GM18873 (cell line): ENCODE results near the gene VGF.

ENCODE experiments used
- ATAC-seq: cut with Tn5 transposase; IDR thresholded peaks from one replicate; pipeline ENCODE4 v1.9.1; 2021; ENCODE audit warnings: mild to moderate bottlenecking, moderate library complexity, moderate number of reproducible peaks; ENCODE audit not compliant: unreplicated experiment, low FRiP score

The VGF gene

DNA sequence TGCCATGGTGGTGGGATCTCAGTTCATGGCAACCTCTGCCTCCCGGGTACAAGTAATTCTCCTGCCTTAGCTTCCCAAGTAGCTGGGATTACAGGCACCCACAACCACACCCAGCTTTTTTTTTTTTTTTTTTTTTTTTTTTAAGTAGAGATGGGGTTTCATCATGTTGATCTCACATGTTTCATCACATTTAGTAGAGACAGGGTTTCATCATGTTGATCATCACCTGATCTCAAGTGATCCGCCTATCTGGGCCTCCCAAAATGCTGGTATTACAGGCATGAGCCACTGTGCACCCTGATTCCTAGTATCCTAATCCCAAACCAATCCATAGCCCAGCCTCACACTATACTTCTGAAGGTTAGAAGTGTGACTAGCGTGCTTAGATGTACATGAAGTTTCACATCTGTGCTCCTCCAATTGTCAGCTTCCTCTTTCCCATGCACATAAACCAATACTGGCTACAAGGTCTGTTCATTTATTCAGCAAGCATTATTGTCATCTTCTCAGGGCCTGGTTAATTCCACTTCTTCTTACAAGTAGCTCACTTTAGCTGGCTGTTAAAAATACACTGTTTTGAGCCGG is 21.6 kb upstream of the VGF start:
- ATAC-seq, result no peak

DNA sequence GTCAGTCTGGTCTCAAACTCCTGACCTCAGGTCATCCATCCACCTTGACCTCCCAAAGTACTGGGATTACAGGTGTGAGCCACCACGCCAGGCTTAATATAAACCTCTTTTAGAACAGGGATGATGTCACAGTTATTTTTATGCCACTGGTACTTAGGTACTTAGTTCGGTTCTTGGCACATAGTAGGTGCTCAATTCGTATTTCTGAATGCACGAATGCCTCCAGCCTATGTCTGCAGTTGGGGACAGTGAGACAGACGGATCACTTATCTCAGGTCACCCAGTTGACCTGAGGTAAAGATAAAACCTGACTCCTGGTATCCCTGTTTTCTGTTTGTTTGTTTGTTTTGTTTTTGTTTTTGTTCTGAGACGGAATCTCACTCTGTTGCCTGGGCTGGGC is 20.8 kb upstream of the VGF start:
- ATAC-seq, result no peak

DNA sequence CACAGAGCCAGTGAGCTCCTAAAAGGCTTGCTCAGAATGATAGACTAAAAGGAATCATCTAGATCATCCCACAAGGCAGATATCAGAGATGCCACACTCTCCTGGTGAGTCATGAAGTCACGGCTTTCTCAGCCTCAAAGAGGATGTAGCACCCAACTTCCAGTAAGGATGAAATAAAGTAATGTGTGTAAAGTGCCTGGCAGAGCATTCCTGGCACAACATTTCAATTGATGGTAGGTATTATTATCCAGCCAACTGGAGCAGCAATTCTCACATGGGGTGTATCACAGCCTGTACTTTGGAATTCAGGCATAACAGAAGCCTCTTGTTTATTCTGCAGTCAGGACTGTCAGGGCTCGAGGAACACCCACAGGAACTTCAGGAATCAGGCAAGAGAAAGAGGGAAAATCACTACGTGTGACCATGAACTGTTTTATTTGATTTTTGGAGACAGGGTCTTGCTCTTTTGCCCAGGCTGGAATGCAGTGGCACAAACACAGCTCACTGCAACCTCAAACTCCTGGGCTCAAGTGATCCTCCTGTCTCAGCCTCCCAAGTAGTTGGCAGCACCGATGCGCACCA is 20.0 kb upstream of the VGF start:
- no peak for ATAC-seq

DNA sequence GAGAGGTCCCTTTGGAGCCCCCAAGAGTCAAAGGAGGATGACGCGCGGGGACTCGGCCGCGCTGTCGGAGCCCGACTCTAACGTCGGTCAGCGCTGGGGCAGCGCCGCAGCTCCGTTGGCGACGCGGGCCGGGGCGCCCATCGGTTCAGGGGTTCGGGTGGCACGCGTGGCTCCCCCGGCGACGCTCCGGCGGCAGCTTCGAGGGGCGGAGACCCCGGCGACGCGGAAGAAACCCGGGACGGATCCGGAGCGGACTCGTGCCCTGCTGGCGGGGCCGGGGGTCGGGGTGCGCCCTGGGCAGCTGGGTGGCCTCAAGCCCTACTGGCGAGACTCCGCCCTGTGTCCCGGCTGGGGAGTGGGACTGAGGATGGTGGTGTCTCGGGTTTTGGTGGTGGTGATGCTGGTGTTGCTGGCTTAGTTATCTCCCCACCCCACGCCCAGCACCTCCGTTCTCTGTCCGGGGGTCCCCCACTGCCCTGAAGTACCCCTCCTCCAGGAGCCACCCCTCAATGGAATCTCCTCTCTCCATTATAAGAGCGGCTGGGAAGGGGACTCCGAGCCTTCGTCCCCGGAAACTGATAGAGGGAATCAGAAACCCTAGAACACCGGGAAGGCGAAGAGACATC is 14.9 kb upstream of the VGF start, which contains the start of gene NAT16:
Gene NAT16 (minus strand): TSS at position 164 of the 626 bp plus-strand sequence. CDS start 5,486 bp downstream, outside the sequence.
- ATAC-seq, result no peak

DNA sequence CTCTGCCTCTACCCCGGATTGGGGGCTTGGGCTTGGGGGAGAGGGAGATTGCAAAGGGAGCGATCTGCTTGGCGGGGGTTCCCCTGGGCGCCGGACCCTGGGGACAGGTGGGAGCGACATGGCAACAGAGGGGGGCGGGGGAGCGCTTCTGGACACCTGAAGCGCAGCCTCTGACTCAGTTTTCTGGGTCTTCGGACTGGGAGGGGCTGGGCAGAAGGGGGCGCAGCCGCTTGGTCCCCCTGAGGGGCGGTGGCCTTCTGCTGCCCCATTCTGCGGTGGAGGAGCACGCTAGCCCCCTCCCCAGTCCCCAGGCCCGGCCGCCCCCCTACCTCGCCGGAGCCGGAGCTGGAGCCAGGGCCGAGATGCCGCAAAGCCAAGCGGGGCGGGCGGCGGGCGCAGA is 14.3 kb upstream of the VGF start:
- no peak for ATAC-seq

DNA sequence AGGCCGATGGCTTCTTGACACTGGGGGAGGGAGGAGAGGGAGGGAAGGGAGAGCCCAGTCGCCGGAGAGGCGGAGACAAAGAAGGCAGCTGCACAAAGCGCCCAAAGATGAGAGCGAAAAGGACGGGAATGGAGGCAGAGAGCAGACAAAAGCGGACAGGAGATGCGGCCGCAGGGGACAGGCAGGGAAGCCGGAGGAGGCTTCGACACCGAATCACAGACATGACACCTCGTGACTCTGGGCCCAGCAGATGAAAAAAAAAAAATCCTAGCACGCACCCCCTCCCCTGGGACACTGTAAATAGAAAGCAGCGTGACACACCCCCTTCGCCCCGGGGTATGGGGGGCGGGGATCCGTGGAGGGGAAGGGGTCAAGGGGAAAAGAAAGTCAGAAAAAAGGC is 13.7 kb upstream of the VGF start:
- ATAC-seq, result no peak

DNA sequence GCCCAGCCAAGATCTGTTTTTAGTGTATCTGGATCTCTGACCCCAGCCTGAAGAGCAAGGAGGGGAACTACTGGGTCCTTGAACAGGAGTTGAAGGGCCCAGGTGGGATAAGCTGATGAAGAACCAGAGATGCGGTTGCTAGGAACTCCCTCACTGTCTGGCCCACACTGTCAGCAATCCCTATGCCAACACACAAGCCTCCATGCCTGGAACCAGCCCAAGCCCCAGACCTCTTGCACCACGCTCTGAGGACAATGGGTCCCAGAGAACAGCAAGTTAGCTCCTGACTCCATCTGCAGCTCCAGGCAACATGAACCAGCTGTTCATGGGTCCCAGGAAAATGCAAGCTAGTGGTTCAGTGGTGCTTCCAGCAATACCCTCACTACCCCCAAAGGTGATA is 12.3 kb upstream of the VGF start:
- no peak for ATAC-seq

DNA sequence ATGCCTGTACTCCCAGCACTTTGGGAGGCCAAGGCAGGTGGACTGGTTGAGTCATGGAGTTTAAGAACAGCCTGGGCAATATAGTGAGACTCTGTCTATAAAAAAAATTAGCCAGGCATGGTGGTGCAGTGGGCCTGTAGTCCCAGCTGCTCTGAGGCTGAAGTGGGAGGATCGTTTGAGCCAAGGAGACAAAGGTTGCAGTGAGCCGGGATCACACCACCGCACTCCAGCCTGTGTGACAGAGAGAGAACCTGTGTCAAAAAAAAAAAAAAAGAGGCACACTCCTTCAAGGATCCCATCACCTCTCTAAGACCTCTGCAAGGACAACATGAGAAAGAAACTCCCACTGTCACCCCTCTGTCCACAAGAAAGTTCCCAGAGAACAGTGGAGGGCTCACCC is 10.3 kb upstream of the VGF start:
- ATAC-seq, result no peak

DNA sequence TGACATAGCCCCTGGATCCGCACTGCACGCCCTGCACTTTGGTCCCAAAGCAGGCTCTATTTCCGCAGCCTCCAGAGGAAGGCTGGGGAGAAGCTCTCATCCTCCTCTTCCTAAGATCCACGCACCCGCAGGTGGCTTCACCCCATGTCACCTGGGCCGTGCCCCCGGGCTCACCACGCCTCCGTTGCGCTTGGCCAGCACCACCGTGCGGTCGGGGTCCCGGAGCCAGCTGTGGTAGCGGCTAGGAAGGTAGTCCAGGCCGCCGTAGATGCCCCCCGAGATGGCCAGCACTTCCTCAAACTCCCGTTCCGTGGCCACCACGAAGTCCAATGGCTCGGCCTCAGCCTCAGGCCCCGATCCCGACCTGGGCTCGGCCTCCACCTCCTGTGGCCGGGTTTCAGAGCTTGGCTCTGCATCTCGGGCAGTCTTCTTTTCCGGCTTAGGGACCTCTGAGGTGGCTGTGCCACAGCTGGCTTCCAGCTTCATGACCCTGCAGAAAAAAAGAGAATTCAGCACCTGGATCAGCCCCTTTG is 9.0 kb upstream of the VGF start:
- ATAC-seq, result no peak

DNA sequence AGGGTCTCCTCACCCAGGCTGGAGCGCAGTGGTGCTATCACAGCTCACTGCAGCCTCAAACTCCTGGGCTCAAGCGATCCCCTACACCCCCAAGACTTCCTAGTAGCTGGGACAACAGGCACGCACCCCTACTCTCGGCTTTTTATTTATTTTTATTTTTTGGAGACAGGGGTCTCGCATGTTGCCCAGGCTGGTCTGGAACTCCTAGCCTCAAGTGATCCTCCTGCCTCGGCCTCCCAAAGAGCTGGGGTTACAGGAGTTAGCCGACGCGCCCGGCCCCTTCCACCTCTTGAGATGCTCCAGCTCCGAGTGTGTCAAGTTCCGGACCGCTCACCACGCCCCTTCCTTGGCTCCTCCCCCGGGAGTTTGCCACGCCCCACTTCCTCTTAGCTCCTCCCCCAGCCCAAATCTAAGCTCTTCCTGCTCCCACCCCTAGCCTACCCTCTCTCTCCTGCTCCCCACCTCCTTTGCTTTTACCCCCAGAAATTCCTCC is 8.4 kb upstream of the VGF start:
- no peak for ATAC-seq

DNA sequence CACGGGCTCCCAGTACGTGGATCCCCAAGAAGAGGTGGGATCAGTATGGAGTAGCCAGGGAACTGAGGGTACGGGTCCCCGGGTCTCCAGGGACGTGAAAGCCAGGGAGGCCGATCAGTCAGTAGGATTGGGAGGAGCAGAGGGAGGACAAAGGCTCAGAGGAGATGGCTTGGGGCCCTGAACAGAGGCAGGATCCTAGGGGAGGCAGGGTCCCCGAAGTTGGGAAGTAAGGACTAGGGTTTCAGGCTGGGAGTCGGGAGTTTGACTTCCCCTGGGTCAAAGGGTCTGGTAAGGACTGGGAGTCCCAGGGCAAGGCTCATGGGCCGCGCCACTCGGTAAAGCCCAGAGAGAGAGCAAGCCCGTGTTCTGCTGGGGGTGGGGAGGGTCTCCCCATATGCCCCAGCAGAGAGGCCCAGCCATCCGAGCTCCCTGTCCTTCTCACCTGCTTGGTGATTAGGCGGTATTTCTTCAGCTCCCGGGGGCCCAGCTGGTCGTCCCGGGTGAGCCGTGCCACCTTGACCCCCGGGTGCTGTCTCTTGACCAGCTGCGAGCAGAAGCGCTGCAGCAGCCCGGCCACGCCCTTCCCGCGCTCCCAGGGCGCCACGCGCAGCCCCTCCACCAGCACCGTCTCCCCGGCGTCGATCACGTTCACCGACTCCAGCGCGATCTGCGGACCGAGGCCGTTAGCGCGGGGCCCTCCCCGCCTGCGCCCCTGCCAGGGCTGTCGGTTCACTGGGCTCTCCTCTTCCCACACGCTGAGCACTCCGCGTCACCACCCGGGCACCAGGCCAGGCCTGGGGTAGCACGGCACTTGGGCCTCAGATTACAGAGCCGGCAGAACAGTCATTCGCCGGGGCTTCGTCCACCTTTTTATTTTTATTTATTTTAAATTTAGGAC is 7.7 kb upstream of the VGF start:
- no peak for ATAC-seq

DNA sequence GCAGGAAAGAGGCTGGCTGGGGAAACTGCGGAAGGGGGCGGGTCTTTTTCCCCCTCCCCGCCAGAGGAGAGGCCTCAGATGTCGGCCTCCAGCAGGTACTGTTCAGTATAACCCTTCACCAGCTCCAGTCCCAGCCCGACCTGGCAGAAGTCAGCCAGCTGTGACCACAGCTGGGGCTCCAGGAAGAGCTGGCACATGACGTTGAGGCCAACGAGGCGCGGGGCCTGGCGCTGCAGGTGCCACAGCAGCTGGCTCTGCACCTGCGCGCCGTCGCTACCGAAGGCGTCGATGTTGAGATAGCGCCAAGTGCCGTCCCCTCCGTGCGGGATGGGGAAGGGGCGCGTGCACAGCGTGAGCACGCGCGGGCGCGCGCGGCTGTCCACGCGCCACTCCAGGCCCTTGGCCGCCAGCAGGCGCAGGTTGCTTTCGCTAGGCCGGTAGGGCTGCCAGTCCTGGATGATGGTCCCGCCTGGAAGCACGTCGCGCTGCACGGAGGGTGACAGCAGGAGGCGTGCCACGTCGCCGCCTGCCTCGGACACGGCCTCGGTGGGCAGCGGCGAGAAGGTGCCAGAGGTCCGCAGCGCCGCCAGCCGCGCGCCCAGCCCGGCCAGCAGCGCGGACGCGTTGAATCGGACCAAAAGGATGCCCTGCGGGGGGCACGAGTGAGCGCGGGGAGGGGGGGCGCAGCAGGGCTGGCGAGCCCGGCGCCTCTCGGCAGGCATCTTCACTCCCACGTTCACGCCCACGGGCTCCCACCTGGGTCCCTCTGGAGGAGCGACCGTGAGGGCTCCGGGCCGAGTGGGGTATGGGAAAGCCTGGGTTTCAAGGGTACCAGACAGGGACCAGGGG is 6.9 kb upstream of the VGF start:
- ATAC-seq, result no peak

DNA sequence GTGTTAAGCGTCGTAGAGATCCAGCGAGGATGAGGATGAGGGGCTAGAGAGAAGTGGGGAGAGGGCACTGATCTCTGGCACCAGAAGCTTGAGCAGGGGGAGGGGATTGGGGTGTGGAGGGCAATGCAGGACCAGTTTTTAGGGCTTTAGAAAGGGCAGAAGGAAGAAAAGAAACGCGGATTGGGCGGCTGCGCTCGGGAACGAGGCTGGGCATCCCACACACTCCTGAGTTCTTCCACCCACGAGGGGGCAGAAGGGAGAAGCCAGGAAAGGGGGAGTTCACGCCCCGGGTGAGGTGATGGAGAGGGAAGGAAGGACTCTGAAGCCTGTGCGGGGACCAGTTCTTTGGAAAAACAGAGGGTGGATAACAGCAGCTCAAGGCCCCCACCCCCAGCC is 6.1 kb upstream of the VGF start:
- ATAC-seq, result no peak

DNA sequence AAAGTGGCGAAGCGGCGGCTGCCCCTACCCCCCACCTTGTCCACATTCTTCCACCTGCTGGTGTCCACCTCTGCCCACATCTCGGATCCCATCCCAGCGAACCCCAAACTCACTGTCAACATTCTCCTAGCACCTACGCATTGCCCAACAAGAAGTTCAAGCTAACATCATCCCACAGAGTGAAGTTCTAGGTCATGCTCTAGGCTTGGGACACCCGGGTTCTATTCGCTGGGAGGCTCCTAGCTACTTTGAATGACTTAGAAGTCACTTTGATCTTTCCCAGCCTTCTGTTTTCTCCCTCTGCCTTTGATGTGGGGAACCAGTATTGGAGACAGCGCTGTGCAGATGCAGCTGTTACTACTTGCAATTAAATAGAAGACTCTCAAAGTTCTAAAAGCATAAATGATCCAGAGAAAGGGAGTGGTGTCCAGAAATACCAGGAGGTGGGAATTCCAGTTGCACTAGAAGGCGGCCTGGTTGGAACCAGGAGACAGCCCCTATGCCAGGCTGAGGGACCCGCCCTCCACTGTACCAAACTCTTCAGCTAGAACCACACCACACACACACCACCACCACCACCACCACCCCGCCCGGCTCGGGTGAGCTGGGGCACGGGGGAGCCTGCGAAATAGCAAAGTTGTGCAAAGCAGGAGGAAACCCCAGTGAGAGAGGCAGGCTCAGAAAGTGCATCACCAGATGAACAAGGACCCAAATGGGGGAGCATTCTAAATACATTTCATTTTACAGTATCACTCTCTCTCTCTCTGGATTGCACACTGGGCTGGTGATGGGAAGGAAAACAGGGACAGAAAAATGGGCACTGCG is 5.5 kb upstream of the VGF start:
- no peak for ATAC-seq

DNA sequence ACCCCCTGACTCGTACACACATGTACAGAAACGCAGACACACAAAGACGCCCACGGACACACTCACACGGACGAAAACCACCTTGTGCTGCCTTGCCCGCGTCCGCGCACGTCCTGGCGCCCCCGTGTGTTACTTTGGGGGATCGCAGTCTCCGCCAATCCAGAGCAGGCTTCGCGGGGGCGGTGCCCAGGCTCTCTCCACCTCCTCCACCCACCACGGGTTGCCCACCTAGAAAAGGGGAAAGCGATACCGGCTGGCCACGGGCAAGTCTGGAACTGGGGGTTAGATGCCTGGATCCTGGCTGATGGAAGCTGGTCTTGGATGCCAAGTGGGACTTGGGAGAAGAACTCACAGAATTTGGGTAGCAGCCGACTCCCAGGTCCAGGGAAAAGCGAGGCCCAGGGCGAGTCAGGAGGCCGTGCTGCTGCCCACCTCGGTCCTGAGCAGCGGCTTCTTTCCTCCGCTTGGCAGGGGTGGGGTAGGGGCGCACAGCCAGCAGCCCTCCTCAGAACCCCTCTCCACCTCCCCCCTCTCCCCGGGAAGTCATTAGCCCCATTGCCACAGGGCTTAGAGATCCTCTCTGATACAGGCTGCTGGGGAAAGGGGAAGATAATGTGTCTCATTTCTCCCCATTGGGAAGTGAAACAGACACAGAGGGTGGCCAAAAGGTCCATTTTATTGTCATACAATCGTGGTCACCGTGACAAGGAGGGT is 4.6 kb upstream of the VGF start:
- ATAC-seq, result no peak

DNA sequence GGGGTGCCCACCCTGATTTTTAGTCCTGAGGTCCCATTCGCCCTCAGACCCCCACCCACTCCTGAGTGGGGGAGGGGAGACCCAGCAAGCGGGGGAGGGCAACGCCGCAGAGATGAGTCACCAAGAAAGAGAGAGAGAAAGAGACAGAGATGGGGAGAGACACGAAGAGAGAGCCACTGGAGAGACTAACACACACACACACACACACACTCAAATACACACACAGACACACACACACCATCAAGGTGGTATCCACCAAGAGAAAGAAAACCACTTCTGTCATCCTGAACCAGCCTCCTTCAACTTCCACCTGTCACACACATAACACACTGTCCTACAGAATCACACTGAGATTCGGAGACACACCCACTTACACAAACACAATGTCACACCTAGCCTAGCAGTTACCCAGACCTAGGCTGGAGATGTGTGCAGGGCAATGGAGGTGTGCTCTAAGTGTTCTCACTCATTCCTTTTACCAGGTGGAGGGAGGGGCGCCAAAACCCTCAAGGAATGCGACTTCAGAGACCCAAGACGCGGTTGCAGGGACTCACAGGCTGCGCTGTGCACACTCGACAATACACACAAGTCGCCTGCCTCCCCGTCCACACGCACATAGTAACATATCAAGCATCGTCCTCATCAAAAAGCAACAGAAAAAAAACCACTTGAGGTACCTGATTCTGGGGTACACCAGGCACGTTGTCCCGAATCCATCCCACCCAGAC is 3.9 kb upstream of the VGF start:
- no peak for ATAC-seq

DNA sequence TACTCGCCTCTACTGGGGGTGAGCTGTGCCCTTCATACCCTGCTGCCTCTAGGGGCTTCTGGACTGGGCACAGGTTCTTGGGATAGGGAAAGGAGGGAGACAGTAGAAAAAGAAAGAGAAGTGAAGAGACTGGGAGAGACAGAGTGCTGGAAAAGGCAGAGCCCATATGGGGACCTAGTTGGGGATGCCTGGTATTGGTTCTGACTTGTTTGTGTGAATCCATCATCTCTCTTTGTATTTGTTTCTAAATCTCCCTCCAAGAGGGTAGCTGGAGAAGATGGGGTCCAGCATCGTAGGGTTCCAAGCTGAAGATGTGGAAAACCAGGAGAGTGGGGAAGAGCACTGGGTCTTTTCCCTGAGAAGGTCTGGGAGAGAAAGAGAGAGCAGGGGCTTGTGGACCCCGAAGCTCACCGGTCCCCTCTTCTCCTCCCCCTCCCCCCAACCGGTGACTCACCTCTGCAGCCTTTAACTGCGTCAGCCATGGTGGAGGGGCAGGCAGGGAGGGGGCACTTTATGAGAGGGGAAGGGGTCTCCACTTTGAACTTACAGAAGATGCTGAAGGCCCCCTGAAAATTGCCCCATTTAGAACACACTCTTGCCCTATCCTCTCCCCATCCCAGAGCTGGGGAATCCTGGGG is 3.2 kb upstream of the VGF start:
- ATAC-seq, result no peak
